ENCODE measurements around the gene RNF151.

The RNF151 gene

GRCh38 chr16:2001035-2001434 lies 34.4 kb downstream of the RNF151 start:
- Histone ChIP-seq H3K4me3 (ENCODE audit: low read depth in 1 of 5, low read length in 5 of 5) (no peak overlapping the region), H3K4me1 (ENCODE audit: control insufficient read depth in 5 of 5, insufficient read depth in 5 of 5, low read length in 5 of 5) (peaks cover 0 to 48% (median 32%) of the 10 kb centered on the region in 5 donors), H3K9ac (ENCODE audit: low read length in 5 of 5) (no peak overlapping the region), H3K27ac (ENCODE audit: low read depth, low read length) (no peak overlapping the region), H3K9me3 (ENCODE audit: control insufficient read depth in 5 of 5, low read length in 5 of 5) (no peaks in the 10 kb centered on the region), H3K27me3 (ENCODE audit: control insufficient read depth in 5 of 5, insufficient read depth in 4 of 5, low read length in 5 of 5) (no peaks in the 10 kb centered on the region), H3K36me3 (ENCODE audit: control insufficient read depth in 5 of 5, insufficient read depth in 5 of 5, low read length in 5 of 5) (peaks cover 0 to 67% (median 58%) of the 10 kb centered on the region in 5 donors)

GRCh38 chr16:2001456-2002355 lies 35.0 kb downstream of the RNF151 start:
- Histone ChIP-seq H3K27me3 (ENCODE audit: control insufficient read depth in 5 of 5, insufficient read depth in 4 of 5, low read length in 5 of 5) (no peaks in the 10 kb centered on the region), H3K9me3 (ENCODE audit: control insufficient read depth in 5 of 5, low read length in 5 of 5) (no peaks in the 10 kb centered on the region), H3K4me1 (ENCODE audit: control insufficient read depth in 5 of 5, insufficient read depth in 5 of 5, low read length in 5 of 5) (peaks cover 0 to 52% (median 35%) of the 10 kb centered on the region in 5 donors), H3K9ac (ENCODE audit: low read length in 5 of 5) (no peak overlapping the region), H3K36me3 (ENCODE audit: control insufficient read depth in 5 of 5, insufficient read depth in 5 of 5, low read length in 5 of 5) (peaks cover 0 to 67% (median 58%) of the 10 kb centered on the region in 5 donors), H3K27ac (ENCODE audit: low read depth, low read length) (no peak overlapping the region), H3K4me3 (ENCODE audit: low read depth in 1 of 5, low read length in 5 of 5) (no peak overlapping the region)

- H3K9me3 ChIP-seq (ENCODE audit: control insufficient read depth in 5 of 5, low read length in 5 of 5), result no peaks in the 10 kb centered on the region
- no peak overlapping the region for H3K9ac ChIP-seq (ENCODE audit: low read length in 5 of 5)
- H3K27ac ChIP-seq (ENCODE audit: low read depth, low read length), result no peak overlapping the region
- no peaks in the 10 kb centered on the region for H3K27me3 ChIP-seq (ENCODE audit: control insufficient read depth in 5 of 5, insufficient read depth in 4 of 5, low read length in 5 of 5)
- H3K4me3 ChIP-seq (ENCODE audit: low read depth in 1 of 5, low read length in 5 of 5), result no peak overlapping the region
- peaks cover 0 to 58% (median 53%) of the 10 kb centered on the region in 5 donors for H3K36me3 ChIP-seq (ENCODE audit: control insufficient read depth in 5 of 5, insufficient read depth in 5 of 5, low read length in 5 of 5)
- H3K4me1 ChIP-seq (ENCODE audit: control insufficient read depth in 5 of 5, insufficient read depth in 5 of 5, low read length in 5 of 5), result peaks cover 5 to 53% (median 41%) of the 10 kb centered on the region in 5 donors
These were observed 36.0 kb downstream of the RNF151 start for GRCh38 chr16:2002406-2003230.

GRCh38 chr16:2003231-2003826 lies 36.7 kb downstream of the RNF151 start:
- Histone ChIP-seq H3K9ac (ENCODE audit: low read length in 5 of 5) (no peak overlapping the region), H3K27me3 (ENCODE audit: control insufficient read depth in 5 of 5, insufficient read depth in 4 of 5, low read length in 5 of 5) (no peaks in the 10 kb centered on the region), H3K36me3 (ENCODE audit: control insufficient read depth in 5 of 5, insufficient read depth in 5 of 5, low read length in 5 of 5) (peaks cover 0 to 51% (median 47%) of the 10 kb centered on the region in 5 donors), H3K27ac (ENCODE audit: low read depth, low read length) (no peak overlapping the region), H3K9me3 (ENCODE audit: control insufficient read depth in 5 of 5, low read length in 5 of 5) (no peaks in the 10 kb centered on the region), H3K4me1 (ENCODE audit: control insufficient read depth in 5 of 5, insufficient read depth in 5 of 5, low read length in 5 of 5) (peaks cover 7 to 53% (median 49%) of the 10 kb centered on the region in 5 donors), H3K4me3 (ENCODE audit: low read depth in 1 of 5, low read length in 5 of 5) (no peak overlapping the region)

GRCh38 chr16:2003827-2004641 lies 37.4 kb downstream of the RNF151 start:
- Histone ChIP-seq H3K4me3 (ENCODE audit: low read depth in 1 of 5, low read length in 5 of 5) (peak overlapping the region in 2 of 5 donors; percentile 25 to 43), H3K27ac (ENCODE audit: low read depth, low read length) (no peak overlapping the region), H3K36me3 (ENCODE audit: control insufficient read depth in 5 of 5, insufficient read depth in 5 of 5, low read length in 5 of 5) (peaks cover 0 to 45% (median 44%) of the 10 kb centered on the region in 5 donors), H3K4me1 (ENCODE audit: control insufficient read depth in 5 of 5, insufficient read depth in 5 of 5, low read length in 5 of 5) (peaks cover 11 to 59% (median 56%) of the 10 kb centered on the region in 5 donors), H3K9ac (ENCODE audit: low read length in 5 of 5) (no peak overlapping the region), H3K9me3 (ENCODE audit: control insufficient read depth in 5 of 5, low read length in 5 of 5) (no peaks in the 10 kb centered on the region), H3K27me3 (ENCODE audit: control insufficient read depth in 5 of 5, insufficient read depth in 4 of 5, low read length in 5 of 5) (no peaks in the 10 kb centered on the region)

- Histone ChIP-seq H3K4me1 (ENCODE audit: control insufficient read depth in 5 of 5, insufficient read depth in 5 of 5, low read length in 5 of 5) (peaks cover 11 to 63% (median 58%) of the 10 kb centered on the region in 5 donors), H3K27me3 (ENCODE audit: control insufficient read depth in 5 of 5, insufficient read depth in 4 of 5, low read length in 5 of 5) (no peaks in the 10 kb centered on the region), H3K9me3 (ENCODE audit: control insufficient read depth in 5 of 5, low read length in 5 of 5) (no peaks in the 10 kb centered on the region), H3K36me3 (ENCODE audit: control insufficient read depth in 5 of 5, insufficient read depth in 5 of 5, low read length in 5 of 5) (peaks cover 0 to 36% (median 35%) of the 10 kb centered on the region in 5 donors), H3K27ac (ENCODE audit: low read depth, low read length) (no peak overlapping the region), H3K4me3 (ENCODE audit: low read depth in 1 of 5, low read length in 5 of 5) (no peak overlapping the region), H3K9ac (ENCODE audit: low read length in 5 of 5) (peak overlapping the region in 1 of 5 donors; percentile 46)
These were observed 38.3 kb downstream of the RNF151 start for GRCh38 chr16:2004795-2005517.

GRCh38 chr16:2005646-2006045 lies 39.0 kb downstream of the RNF151 start:
- no peak overlapping the region for H3K27ac ChIP-seq (ENCODE audit: low read depth, low read length)
- H3K4me3 ChIP-seq (ENCODE audit: low read depth in 1 of 5, low read length in 5 of 5), result no peak overlapping the region
- H3K4me1 ChIP-seq (ENCODE audit: control insufficient read depth in 5 of 5, insufficient read depth in 5 of 5, low read length in 5 of 5), result peaks cover 17 to 70% (median 65%) of the 10 kb centered on the region in 5 donors
- peaks cover 0 to 29% (median 29%) of the 10 kb centered on the region in 5 donors for H3K36me3 ChIP-seq (ENCODE audit: control insufficient read depth in 5 of 5, insufficient read depth in 5 of 5, low read length in 5 of 5)
- peak overlapping the region in 1 of 5 donors; percentile 46 for H3K9ac ChIP-seq (ENCODE audit: low read length in 5 of 5)
- H3K27me3 ChIP-seq (ENCODE audit: control insufficient read depth in 5 of 5, insufficient read depth in 4 of 5, low read length in 5 of 5), result no peaks in the 10 kb centered on the region
- H3K9me3 ChIP-seq (ENCODE audit: control insufficient read depth in 5 of 5, low read length in 5 of 5), result no peaks in the 10 kb centered on the region

GRCh38 chr16:2006317-2006716 lies 39.7 kb downstream of the RNF151 start:
- Histone ChIP-seq H3K36me3 (ENCODE audit: control insufficient read depth in 5 of 5, insufficient read depth in 5 of 5, low read length in 5 of 5) (peaks cover 0 to 22% (median 22%) of the 10 kb centered on the region in 5 donors), H3K4me1 (ENCODE audit: control insufficient read depth in 5 of 5, insufficient read depth in 5 of 5, low read length in 5 of 5) (peaks cover 17 to 70% (median 66%) of the 10 kb centered on the region in 5 donors), H3K9ac (ENCODE audit: low read length in 5 of 5) (no peak overlapping the region), H3K27ac (ENCODE audit: low read depth, low read length) (no peak overlapping the region), H3K9me3 (ENCODE audit: control insufficient read depth in 5 of 5, low read length in 5 of 5) (no peaks in the 10 kb centered on the region), H3K4me3 (ENCODE audit: low read depth in 1 of 5, low read length in 5 of 5) (no peak overlapping the region), H3K27me3 (ENCODE audit: control insufficient read depth in 5 of 5, insufficient read depth in 4 of 5, low read length in 5 of 5) (no peaks in the 10 kb centered on the region)
